OCI-LY3 (cell line): ENCODE measurements around the gene CREB3L2.
A peak's percentile ranks its signal among the peaks of the same experiment; 100 is the strongest.

ENCODE experiments used
- H2AFZ ChIP-seq: fragments of 200-600, 300-600 bp; shearing (Covaris generic); 2 replicates; pipeline ENCODE4 v1.6.0; 2014; ENCODE audit warnings: antibody characterized with exemption, low read depth, low read length
- H3K27ac ChIP-seq: fragments of 200-600, 300-600 bp; sonication (generic); 2 replicates; pipeline ENCODE4 v1.5.1; 2014; ENCODE audit warnings: mild to moderate bottlenecking, low read length, moderate library complexity, mixed read lengths
- H3K27me3 ChIP-seq: fragments of 200-600, 300-600 bp; sonication (generic); 2 replicates; pipeline ENCODE4 v1.6.1; 2014; ENCODE audit warnings: low read depth, low read length, mixed read lengths
- H3K36me3 ChIP-seq: fragments of 200-600, 300-600 bp; sonication (generic); replicated peaks from 2 replicates; pipeline ENCODE3; 2014; ENCODE audit warnings: low read depth, low read length, mixed read lengths
- H3K4me1 ChIP-seq: fragments of 300-600, 200-600 bp; sonication (generic); 2 replicates; pipeline ENCODE4 v1.6.1; 2014; ENCODE audit warnings: low read length, mixed read lengths
- H3K4me2 ChIP-seq: fragments of 200-600, 300-600 bp; sonication (generic); 2 replicates; pipeline ENCODE4 v1.6.1; 2014; ENCODE audit warnings: low read length, mixed read lengths
- H3K4me3 ChIP-seq: fragments of 300-600, 200-600 bp; sonication (generic); 2 replicates; pipeline ENCODE4 v1.5.1; 2014; ENCODE audit warnings: antibody characterized with exemption, mild to moderate bottlenecking, low read length, moderate library complexity
- H3K79me2 ChIP-seq: fragments of 300-600, 200-600 bp; shearing (Covaris generic); 2 replicates; pipeline ENCODE4 v1.6.1; 2014; ENCODE audit warnings: mild to moderate bottlenecking, low read length, mixed read lengths
- H3K9ac ChIP-seq: fragments of 300-600, 200-600 bp; shearing (Covaris generic); 2 replicates; pipeline ENCODE4 v1.6.0; 2014; ENCODE audit warnings: mild to moderate bottlenecking, low read length, moderate library complexity
- H3K9me3 ChIP-seq: fragments of 200-600, 300-600 bp; shearing (Covaris generic); 2 replicates; pipeline ENCODE4 v1.6.1; 2014; ENCODE audit warnings: low read length, mixed read lengths; ENCODE audit not compliant: insufficient read depth
- H4K20me1 ChIP-seq: fragments of 200-600, 300-600 bp; sonication (generic); 2 replicates; pipeline ENCODE4 v1.6.1; 2016; ENCODE audit warnings: low read length, mixed read lengths; ENCODE audit not compliant: insufficient read depth
- EZH2phosphoT487 ChIP-seq: fragments of 200-600 bp; shearing (Covaris generic); IDR thresholded peaks from 2 replicates; pipeline ENCODE4 v1.6.1; 2018; ENCODE audit warnings: antibody characterized with exemption, mixed run types, low read depth
- TF ChIP-seq, protein P1 (sequence below): fragments of 200-600, 300-600 bp; sonication (generic); IDR thresholded peaks from 2 replicates; pipeline ENCODE4 v1.5.1; 2014; ENCODE audit warnings: antibody characterized with exemption, low read length, low read depth

The CREB3L2 gene

GRCh38 chr7:138025215-138026186 lies 23.6 kb upstream of the CREB3L2 start:
- no peaks in the 10 kb centered on the region for H3K27me3 ChIP-seq
- H3K4me1 ChIP-seq = peaks cover 34% of the 10 kb centered on the region
- H3K9ac ChIP-seq = no peak overlapping the region
- no peak overlapping the region for H3K4me3 ChIP-seq
- no peak overlapping the region for H2AFZ ChIP-seq
- H3K36me3 ChIP-seq = peaks cover 10% of the 10 kb centered on the region
- no peaks in the 10 kb centered on the region; the same call in 1 of the 2 replicates for H3K9me3 ChIP-seq
- TF ChIP-seq, protein P1, sequence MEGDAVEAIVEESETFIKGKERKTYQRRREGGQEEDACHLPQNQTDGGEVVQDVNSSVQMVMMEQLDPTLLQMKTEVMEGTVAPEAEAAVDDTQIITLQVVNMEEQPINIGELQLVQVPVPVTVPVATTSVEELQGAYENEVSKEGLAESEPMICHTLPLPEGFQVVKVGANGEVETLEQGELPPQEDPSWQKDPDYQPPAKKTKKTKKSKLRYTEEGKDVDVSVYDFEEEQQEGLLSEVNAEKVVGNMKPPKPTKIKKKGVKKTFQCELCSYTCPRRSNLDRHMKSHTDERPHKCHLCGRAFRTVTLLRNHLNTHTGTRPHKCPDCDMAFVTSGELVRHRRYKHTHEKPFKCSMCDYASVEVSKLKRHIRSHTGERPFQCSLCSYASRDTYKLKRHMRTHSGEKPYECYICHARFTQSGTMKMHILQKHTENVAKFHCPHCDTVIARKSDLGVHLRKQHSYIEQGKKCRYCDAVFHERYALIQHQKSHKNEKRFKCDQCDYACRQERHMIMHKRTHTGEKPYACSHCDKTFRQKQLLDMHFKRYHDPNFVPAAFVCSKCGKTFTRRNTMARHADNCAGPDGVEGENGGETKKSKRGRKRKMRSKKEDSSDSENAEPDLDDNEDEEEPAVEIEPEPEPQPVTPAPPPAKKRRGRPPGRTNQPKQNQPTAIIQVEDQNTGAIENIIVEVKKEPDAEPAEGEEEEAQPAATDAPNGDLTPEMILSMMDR = no peak
- TF ChIP-seq EZH2phosphoT487 = no peak
- no peaks in the 10 kb centered on the region for H3K79me2 ChIP-seq
- no peaks in the 10 kb centered on the region for H4K20me1 ChIP-seq
- no peak overlapping the region for H3K4me2 ChIP-seq
- H3K27ac ChIP-seq = no peak overlapping the region

GRCh38 chr7:138024765-138025164 lies 22.9 kb upstream of the CREB3L2 start:
- H3K27ac ChIP-seq = no peak overlapping the region
- no peak overlapping the region for H2AFZ ChIP-seq
- H3K4me2 ChIP-seq = no peak overlapping the region

DNA sequence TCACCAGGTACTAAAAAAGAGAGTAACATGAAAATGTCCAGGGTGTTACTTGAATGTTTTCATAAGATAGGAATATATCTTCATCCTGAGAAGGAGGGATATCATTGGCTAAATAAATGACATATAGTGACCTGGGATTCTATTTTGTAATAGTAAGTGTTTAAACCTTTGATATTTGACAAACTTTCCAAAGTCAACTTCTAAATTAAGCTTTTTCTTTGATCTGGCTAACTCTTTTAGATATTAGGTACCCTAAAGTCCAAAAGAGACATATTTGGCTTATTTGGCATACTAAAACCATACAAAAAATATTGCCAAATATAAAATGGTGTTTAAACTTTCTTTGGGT lies 22.4 kb upstream of the CREB3L2 start:
- Histone ChIP-seq H3K79me2 (no peaks in the 10 kb centered on the region), H2AFZ (0 out of 2 replicates have a peak overlapping the region, but pooled peaks have one; percentile 12), H4K20me1 (no peaks in the 10 kb centered on the region), H3K36me3 (peaks cover 10% of the 10 kb centered on the region), H3K4me1 (peaks cover 34% of the 10 kb centered on the region), H3K4me2 (no peak overlapping the region), H3K27me3 (no peaks in the 10 kb centered on the region), H3K9ac (no peak overlapping the region), H3K4me3 (no peak overlapping the region), H3K9me3 (no peaks in the 10 kb centered on the region; the same call in 1 of the 2 replicates), H3K27ac (no peak overlapping the region)
- TF ChIP-seq EZH2phosphoT487 = no peak
- TF ChIP-seq, protein P1 = no peak

More at GRCh38 chr7:138024765-138025164, 22.9 kb upstream of the CREB3L2 start:
- Histone ChIP-seq H3K4me1 (peaks cover 34% of the 10 kb centered on the region), H3K9me3 (no peaks in the 10 kb centered on the region; the same call in 1 of the 2 replicates), H3K79me2 (no peaks in the 10 kb centered on the region), H3K9ac (no peak overlapping the region), H3K36me3 (peaks cover 10% of the 10 kb centered on the region), H3K4me3 (no peak overlapping the region), H4K20me1 (no peaks in the 10 kb centered on the region), H3K27me3 (no peaks in the 10 kb centered on the region)
- TF ChIP-seq, protein P1 = no peak
- TF ChIP-seq EZH2phosphoT487 = no peak

DNA sequence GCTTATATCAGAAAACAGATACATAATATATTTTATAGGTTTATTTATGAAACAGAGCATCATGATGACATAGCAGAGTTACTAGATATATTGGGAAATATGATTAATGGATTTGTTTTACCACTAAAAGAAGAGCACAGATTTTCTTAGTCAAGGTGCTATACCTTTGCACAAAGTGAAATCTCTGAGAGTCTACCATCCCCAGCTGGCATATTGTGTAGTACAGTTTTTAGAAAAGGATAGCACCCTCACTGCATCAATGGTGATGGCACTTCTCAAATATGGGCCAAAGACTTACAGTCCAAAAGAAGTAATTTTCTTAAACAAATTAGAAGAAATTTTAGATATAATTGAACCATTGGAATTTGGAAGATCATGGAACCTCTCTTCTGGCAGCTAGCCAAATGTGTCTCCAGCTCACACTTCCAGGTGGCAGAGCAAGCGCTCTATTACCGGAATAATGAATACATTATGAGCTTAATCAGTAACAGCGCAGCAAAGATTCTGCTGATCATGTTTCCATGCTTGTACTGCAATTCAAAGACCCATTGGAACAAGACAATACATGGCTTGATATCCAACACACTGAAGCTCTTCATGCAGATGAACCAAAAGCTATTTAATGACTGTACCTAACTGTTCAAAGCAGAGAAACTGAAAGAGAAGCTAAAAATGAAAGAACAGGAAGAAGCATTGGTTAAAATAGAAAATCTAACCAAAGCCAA lies 21.9 kb upstream of the CREB3L2 start:
- H3K27ac ChIP-seq = no peak overlapping the region
- no peak overlapping the region for H3K4me2 ChIP-seq
- H3K9me3 ChIP-seq = no peaks in the 10 kb centered on the region; the same call in 1 of the 2 replicates
- H4K20me1 ChIP-seq = no peaks in the 10 kb centered on the region
- peaks cover 30% of the 10 kb centered on the region for H3K4me1 ChIP-seq
- H3K79me2 ChIP-seq = no peaks in the 10 kb centered on the region
- H3K9ac ChIP-seq = no peak overlapping the region
- 0 out of 2 replicates have a peak overlapping the region, but pooled peaks have one; percentile 12 for H2AFZ ChIP-seq
- no peak for TF ChIP-seq EZH2phosphoT487
- TF ChIP-seq, protein P1 = no peak
- H3K4me3 ChIP-seq = no peak overlapping the region
- no peaks in the 10 kb centered on the region for H3K27me3 ChIP-seq
- peaks cover 10% of the 10 kb centered on the region for H3K36me3 ChIP-seq
